Activated gamma-delta T cell treated with anti-CD3 and anti-CD28 coated beads, Interleukin-2, amount 50 U/mL, for 16 hours (primary cell): Measurements from ENCODE around the gene OR52A1.

ENCODE experiments used
- DNase-seq: peaks from one replicate; pipeline ENCODE4 v3.0.0-alpha.2; 2020; ENCODE audit warnings: low read depth

Gene OR52A1

DNA sequence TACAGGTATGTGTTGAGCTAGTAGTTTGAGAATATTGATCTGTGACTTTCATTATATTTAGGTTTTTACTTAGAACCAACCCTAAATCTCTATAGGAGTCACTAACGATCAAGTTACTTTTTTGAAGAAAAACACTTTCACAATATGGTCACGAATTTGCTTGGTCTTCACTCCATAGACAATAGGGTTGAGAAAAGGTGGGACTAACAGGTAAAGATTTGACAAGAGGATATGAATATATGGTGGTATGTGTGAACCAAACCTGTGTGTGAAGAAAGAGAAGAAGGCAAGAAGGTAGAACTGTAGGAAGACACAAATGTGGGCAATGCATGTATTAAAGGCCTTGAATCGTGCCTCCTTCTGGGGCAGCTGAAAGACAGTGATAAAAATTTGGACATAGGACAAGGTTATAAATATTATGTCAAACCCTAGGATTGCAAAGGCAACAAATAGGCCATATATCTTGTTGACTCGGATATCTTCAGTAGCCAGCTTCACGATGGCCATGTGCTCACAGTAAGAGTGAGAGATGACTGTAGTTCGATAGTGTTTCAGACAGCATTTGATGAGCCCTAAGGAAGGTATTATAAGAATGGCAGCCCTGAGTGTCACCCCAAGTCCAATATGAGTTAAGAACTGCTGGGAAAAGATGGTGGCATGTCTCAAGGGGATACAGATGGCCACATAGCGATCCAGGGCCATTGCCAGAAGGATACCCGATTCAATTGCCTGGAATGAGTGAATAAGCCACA, 22.8 kb downstream of the OR52A1 start:
- DNase-seq = no peak

- DNase-seq = no peak
These were observed 25.1 kb downstream of the OR52A1 start for GRCh38 chr11:5129457-5129877.

- no peak for DNase-seq
These were observed 29.5 kb downstream of the OR52A1 start for GRCh38 chr11:5124891-5125620.

DNA sequence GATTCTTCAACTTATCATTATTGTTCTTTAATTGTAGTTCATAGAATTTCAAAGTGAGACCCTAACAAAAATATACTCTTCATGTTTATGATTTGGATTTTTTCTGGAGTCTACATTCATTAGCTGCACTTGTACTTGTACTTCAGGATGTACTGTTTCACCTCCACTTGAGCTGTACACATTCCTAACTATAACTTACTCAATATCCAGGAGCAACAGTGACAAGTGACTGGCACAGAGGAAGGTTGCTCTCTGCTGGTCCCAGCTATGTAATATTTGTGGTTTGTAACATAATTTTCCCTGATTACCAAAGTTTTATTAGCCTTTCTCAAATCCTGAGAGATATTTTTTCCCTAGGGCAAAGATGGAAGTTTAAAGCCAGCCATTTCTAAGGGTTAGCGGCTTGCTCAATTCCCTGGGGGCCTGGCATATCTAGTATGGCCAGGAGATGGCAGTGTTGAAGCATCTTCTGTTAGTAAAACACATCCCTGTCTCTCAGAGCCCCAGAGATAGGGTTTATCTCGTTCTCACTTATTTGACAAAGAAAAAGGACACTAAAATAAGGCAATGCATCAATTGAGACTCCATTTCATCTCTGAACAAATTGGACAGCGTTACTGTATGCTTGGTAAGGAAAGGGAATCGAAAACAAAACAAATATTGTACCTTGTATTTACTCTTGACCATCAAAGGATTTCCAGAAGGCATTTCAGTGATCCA, 30.6 kb downstream of the OR52A1 start:
- DNase-seq = peak; percentile 12

- DNase-seq = no peak
These were observed 35.7 kb downstream of the OR52A1 start for GRCh38 chr11:5118893-5119292.

DNA sequence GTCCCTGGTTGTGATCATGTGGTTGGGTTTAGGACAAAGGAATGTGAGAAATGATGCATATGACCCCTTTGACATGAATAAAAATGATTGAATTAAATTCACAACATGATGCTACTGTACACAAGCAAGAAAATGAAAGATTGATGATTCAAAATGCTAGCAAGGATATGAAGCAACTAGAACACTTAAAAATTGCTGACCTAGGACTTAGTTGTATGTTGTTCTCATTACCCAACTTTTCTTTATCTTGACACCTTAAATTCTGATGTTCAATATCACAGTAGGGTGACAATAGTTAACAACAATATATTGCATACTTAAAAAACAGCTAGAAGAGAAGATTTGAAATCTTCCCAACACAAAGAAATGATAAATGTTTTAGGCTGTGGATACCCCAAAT, 37.0 kb downstream of the OR52A1 start:
- no peak for DNase-seq

- no peak for DNase-seq
These were observed 39.2 kb downstream of the OR52A1 start for GRCh38 chr11:5115339-5115738.

GRCh38 chr11:5107285-5107684, 47.3 kb downstream of the OR52A1 start:
- no peak for DNase-seq

DNA sequence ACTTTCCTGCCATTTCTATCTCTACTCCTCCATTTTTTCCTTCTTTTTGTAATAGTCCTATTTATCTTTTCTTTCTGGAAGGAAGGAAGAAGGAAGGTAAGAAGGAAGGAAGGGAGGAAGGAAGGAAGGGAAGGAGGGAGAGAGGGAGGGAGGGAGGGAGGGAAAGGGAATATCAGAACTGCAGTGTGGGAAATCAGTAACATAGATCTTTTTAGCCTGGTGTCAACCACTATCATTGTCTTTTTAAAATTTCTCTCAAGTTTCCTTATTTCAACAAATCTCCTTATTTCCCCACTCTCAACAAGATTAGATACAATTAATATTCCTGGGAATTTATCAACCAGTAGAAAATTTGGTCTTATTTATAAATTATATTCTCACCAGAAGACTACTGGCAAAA, 51.5 kb downstream of the OR52A1 start:
- no peak for DNase-seq

DNA sequence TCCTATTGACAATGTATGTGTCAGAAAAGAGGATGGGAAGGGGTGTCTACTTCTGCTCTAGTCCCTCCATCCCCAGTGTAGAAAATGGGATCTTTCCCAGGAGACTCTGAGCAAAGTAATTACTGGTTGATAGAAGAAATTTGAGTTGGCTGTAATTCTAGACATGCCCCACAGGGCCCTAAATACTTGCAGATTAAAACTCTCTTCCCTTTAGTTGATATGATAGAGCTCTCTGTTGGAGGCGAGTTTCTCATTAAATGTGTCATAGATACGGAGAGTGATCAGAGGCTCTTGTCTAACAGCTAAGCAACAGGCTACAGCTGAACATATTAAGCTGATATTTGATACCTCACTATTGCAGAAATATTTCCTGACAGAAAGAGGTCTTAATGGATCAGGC, 52.3 kb downstream of the OR52A1 start:
- DNase-seq = no peak

GRCh38 chr11:5096011-5096410, 58.5 kb downstream of the OR52A1 start:
- DNase-seq = no peak
